H1 (cell line): ENCODE measurements around the gene SLC12A4. TPM values are rescaled to one million over a fixed set of nuclear protein-coding genes. Genes with fewer than 3 reads are reported as not detected.

Experiments
- CREB1 ChIP-seq: IDR thresholded peaks from 2 replicates; pipeline ENCODE4 v1.6.1; 2012; ENCODE audit warnings: inconsistent platforms
- CTBP2 ChIP-seq: IDR thresholded peaks from 2 replicates; pipeline ENCODE4 v1.7.0; 2011; ENCODE audit warnings: borderline replicate concordance, mild to moderate bottlenecking, moderate library complexity, mixed read lengths, low read length; ENCODE audit not compliant: insufficient read depth, insufficient read length
- EP300 ChIP-seq, 2 experiments: IDR thresholded peaks; 1 replicate in 1 of 2; 2 replicates in 1 of 2; pipeline ENCODE4 v1.6.1; 2011 to 2012; ENCODE audit warnings: low read depth in 2 of 2, low read length in 2 of 2, mild to moderate bottlenecking in 2 of 2, borderline replicate concordance in 1 of 2, inconsistent platforms in 1 of 2, moderate library complexity in 1 of 2
- JUND ChIP-seq: IDR thresholded peaks from 2 replicates; pipeline ENCODE4 v1.6.1; 2011; ENCODE audit warnings: mild to moderate bottlenecking, improper control_type of control experiment, low read length
- KDM1A ChIP-seq: fragments of 200-600, 300-600 bp; sonication (generic); IDR thresholded peaks from 2 replicates; pipeline ENCODE4 v1.7.1; 2016; ENCODE audit warnings: mild to moderate bottlenecking, low read length, borderline replicate concordance
- NANOG ChIP-seq: IDR thresholded peaks from 2 replicates; pipeline ENCODE4 v1.6.1; 2011; ENCODE audit warnings: low read length, low read depth, mild to moderate bottlenecking, inconsistent platforms; ENCODE audit not compliant: insufficient read depth, poor library complexity, severe bottlenecking
- TBP ChIP-seq: IDR thresholded peaks from 2 replicates; pipeline ENCODE4 v1.6.1; 2011; ENCODE audit warnings: low read depth, low read length, improper control_type of control experiment
- YY1 ChIP-seq: IDR thresholded peaks from 2 replicates; pipeline ENCODE4 v1.6.1; 2011; ENCODE audit warnings: low read depth, mild to moderate bottlenecking, low read length
- polyA plus RNA-seq, 7 experiments: library from polyadenylated mRNA; depleted of rRNA in 3 of 7; stranded (reverse) in 5 of 7; unstranded in 2 of 7; fragments of >200 nt in 5 of 7; fragments of 200-250 nt in 2 of 7; gene quantifications; 1 replicate in 5 of 7; 2 replicates in 1 of 7; 4 replicates in 1 of 7; pipeline versions ENCODE4 v1.2.1 to v1.2.3, GENCODE V29; 2011 to 2013; ENCODE audit warnings: missing spikeins in 2 of 7, mixed read lengths in 2 of 7
- total RNA-seq: library from RNA; stranded (reverse); fragmentation: NEBNext Ultra II Directional; extraction: Animal tissue kit (Norgen Biotek cat#: 25700); gene quantifications from 2 replicates; pipeline ENCODE4 v1.2.1, GENCODE V29; 2021
- TF ChIP-seq, protein P1 (sequence below): IDR thresholded peaks from 2 replicates; pipeline ENCODE4 v1.6.1; 2012; ENCODE audit warnings: inconsistent platforms
- TF ChIP-seq, protein P2 (sequence below): IDR thresholded peaks from 2 replicates; pipeline ENCODE4 v1.6.1; 2011; ENCODE audit warnings: low read depth, mild to moderate bottlenecking, low read length; ENCODE audit not compliant: insufficient read depth
- TF ChIP-seq, protein P3 (sequence below): IDR thresholded peaks from 2 replicates; pipeline ENCODE4 v1.6.1; 2012; ENCODE audit warnings: inconsistent platforms

The SLC12A4 gene
- total and polyA plus RNA-seq, 2 of the 8 experiments (the other 6 are each of a cell fraction or from before 2014, with no cell fraction given), result 41.3 to 49.3 TPM

DNA sequence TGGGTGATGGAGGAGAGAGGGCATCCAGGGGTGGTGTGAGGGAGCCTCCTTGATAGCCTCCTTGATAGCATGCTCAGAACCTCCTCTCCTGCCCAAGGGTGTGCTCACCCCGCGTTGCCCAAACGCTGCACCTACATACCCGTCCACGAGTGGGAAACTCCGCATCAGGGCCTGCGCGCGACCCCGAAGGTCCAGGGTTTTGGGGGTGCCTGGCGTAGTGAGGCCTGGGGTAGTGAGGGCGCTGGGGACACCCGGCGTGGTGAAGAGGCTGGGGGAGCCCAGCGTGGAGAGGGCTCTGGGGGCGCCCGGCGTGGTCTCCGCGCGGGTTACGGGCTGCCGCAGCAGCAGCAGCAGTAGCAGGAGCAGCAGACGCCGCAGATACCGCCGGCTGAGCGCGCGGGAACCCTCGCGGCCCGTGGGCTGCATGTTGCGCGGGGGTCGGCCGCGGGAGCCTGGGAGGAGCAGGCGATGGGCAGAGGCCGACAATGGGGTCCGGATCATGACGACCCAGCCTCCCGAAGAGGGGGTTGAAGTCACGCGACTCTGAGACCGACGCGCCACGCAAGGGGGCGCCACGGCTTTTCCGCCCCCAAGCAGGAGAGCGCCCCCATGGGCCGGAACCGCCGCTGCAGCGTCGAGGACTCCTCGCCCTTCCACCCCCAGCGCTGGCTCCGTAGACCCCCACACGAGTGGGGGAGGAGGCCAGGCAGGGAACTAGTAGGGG lies 11.7 kb upstream of the SLC12A4 start, which contains the start of gene DPEP3 (continued):
- TF ChIP-seq, protein P1, sequence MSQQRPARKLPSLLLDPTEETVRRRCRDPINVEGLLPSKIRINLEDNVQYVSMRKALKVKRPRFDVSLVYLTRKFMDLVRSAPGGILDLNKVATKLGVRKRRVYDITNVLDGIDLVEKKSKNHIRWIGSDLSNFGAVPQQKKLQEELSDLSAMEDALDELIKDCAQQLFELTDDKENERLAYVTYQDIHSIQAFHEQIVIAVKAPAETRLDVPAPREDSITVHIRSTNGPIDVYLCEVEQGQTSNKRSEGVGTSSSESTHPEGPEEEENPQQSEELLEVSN, result peak; percentile 57; the same call in 1 of the 2 replicates
- TF ChIP-seq JUND (peak; percentile 63; the same call in 1 of the 2 replicates), NANOG (no peak), CREB1 (peak; percentile 79), TBP (peak; percentile 39; the same call in 1 of the 2 replicates), EP300 (IDR thresholded peaks at IDR 0.05; ENCODE audit: borderline replicate concordance in 1 of 2, low read depth in 2 of 2, low read length in 2 of 2) (peak in 1 of 2 experiments; percentile 34; a peak in 1 of 3 replicates), KDM1A (peak; percentile 58; the same call in 1 of the 2 replicates), YY1 (0 out of 2 replicates have a peak, but pooled peaks have one; percentile 5), CTBP2 (no peak)
- TF ChIP-seq, protein P2, sequence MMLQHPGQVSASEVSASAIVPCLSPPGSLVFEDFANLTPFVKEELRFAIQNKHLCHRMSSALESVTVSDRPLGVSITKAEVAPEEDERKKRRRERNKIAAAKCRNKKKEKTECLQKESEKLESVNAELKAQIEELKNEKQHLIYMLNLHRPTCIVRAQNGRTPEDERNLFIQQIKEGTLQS, result peak; percentile 63; the same call in 1 of the 2 replicates
- TF ChIP-seq, protein P3, sequence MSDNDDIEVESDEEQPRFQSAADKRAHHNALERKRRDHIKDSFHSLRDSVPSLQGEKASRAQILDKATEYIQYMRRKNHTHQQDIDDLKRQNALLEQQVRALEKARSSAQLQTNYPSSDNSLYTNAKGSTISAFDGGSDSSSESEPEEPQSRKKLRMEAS, result peak; percentile 54; the same call in 1 of the 2 replicates
